HCT116 (cell line): ENCODE results near the gene HTR5A. TPM values are rescaled to one million over a fixed set of nuclear protein-coding genes. Genes with fewer than 3 reads are reported as not detected.

Experiments
- ATAC-seq: fragments of 200-7000 bp; cut with Tn5 transposase; 2 replicates; pipeline ENCODE4 v1.9.1; 2020; ENCODE audit warnings: mild to moderate bottlenecking, moderate library complexity
- BruUV-seq: library from RNA; stranded (reverse); fragments of 400-500 nt; replicated peaks from 2 replicates; lab custom pipeline; 2021; lab: Mats Ljungman, UMichigan
- CTCF ChIA-PET: fragments of 300-600 bp; sonication (Branson Sonifier 250); formaldehyde crosslinking; loops from one replicate; lab custom pipeline; 2021; ENCODE audit warnings: antibody characterized with exemption; lab: Charles Lee
- POLR2A ChIA-PET: fragments of 300-600, 350-600 bp; sonication (Branson Sonifier 250); formaldehyde crosslinking; loops from one replicate; lab custom pipeline; 2021; ENCODE audit warnings: antibody characterized with exemption; lab: Charles Lee
- RAD21 ChIA-PET, 2 experiments: fragments of 300-600 bp; sonication (Branson Sonifier 250); formaldehyde crosslinking; loops; one replicate each; lab custom pipeline; 2023; ENCODE audit warnings: low total read pairs in 2 of 2; ENCODE audit not compliant: uncharacterized antibody in 2 of 2, unreplicated experiment in 2 of 2, low non-redundant PET in 1 of 2; lab: Charles Lee
- DNase-seq: peaks from one replicate; pipeline ENCODE4 v3.0.0-alpha.2; 2010; ENCODE audit warnings: low read depth, low spot score
- H2AFZ ChIP-seq: fragments of 200-600 bp; shearing (Covaris generic), sonication (generic); 2 replicates; pipeline ENCODE4 v1.6.1; 2017; ENCODE audit warnings: low read depth, mixed run types, mixed read lengths, antibody characterized with exemption, low read length; ENCODE audit not compliant: poor library complexity, severe bottlenecking
- H3K27ac ChIP-seq: 2 replicates; pipeline ENCODE4 v1.5.1; 2012; ENCODE audit warnings: low read depth, low read length
- H3K27me3 ChIP-seq: fragments of 200-600 bp; sonication (generic); 2 replicates; pipeline ENCODE4 v1.6.1; 2016; ENCODE audit warnings: mixed run types, low read length, mixed read lengths; ENCODE audit not compliant: insufficient read depth
- H3K36me3 ChIP-seq, 2 experiments: fragments of 200-500 bp in 1 of 2; fragments of 200-600 bp in 1 of 2; sonication (Bioruptor generic) in 1 of 2; sonication (generic) in 1 of 2; 2 replicates each; pipeline versions ENCODE4 v1.5.1 to v1.6.1; 2014 to 2016; ENCODE audit warnings: low read length in 2 of 2, inconsistent platforms in 1 of 2, mixed read lengths in 1 of 2, mixed run types in 1 of 2; ENCODE audit not compliant: insufficient read depth in 2 of 2, control insufficient read depth in 1 of 2
- H3K4me1 ChIP-seq, 2 experiments: fragments of 200-600 bp in 1 of 2; sonication (generic) in 1 of 2; 2 replicates each; pipeline versions ENCODE4 v1.5.1 to v1.6.1; 2012 to 2017; ENCODE audit warnings: low read length in 2 of 2, inconsistent platforms in 1 of 2, mild to moderate bottlenecking in 1 of 2, mixed read lengths in 1 of 2, mixed run types in 1 of 2, moderate library complexity in 1 of 2; ENCODE audit not compliant: insufficient read depth in 2 of 2, control insufficient read depth in 1 of 2
- H3K4me2 ChIP-seq: fragments of 200-600 bp; sonication (generic); 2 replicates; pipeline ENCODE4 v1.6.1; 2017; ENCODE audit warnings: mixed run types, low read length, mixed read lengths
- H3K4me3 ChIP-seq, 2 experiments: fragments of 200-600 bp in 1 of 2; sonication (generic) in 1 of 2; replicated peaks in 1 of 2; 2 replicates each; pipeline ENCODE4 v1.5.1; 2011 to 2016; ENCODE audit warnings: low read length in 2 of 2, control low read depth in 1 of 2, low read depth in 1 of 2, mild to moderate bottlenecking in 1 of 2, mixed read lengths in 1 of 2, mixed run types in 1 of 2
- H3K79me2 ChIP-seq: fragments of 200-600 bp; sonication (generic); 2 replicates; pipeline ENCODE4 v1.6.1; 2017; ENCODE audit warnings: mild to moderate bottlenecking, mixed run types, low read length, moderate library complexity, mixed read lengths; ENCODE audit not compliant: insufficient read depth
- H3K9ac ChIP-seq: fragments of 200-600 bp; sonication (generic); 2 replicates; pipeline ENCODE4 v1.6.1; 2016; ENCODE audit warnings: low read length, mixed read lengths
- H3K9me2 ChIP-seq: fragments of 200-600 bp; sonication (generic), shearing (Covaris generic); 2 replicates; pipeline ENCODE4 v1.6.1; 2017; ENCODE audit warnings: mixed run types, mild to moderate bottlenecking, moderate library complexity; ENCODE audit not compliant: insufficient read depth
- H3K9me3 ChIP-seq, 2 experiments: fragments of 200-500 bp in 1 of 2; fragments of 200-600 bp in 1 of 2; sonication (Bioruptor generic) in 1 of 2; sonication (generic) in 1 of 2; 2 replicates each; pipeline ENCODE4 v1.6.1; 2014 to 2017; ENCODE audit warnings: low read length in 2 of 2, mixed read lengths in 2 of 2, inconsistent platforms in 1 of 2, low read depth in 1 of 2, mild to moderate bottlenecking in 1 of 2, mixed run types in 1 of 2, moderate library complexity in 1 of 2; ENCODE audit not compliant: control insufficient read depth in 1 of 2, insufficient read depth in 1 of 2
- H4K20me1 ChIP-seq: fragments of 200-600 bp; sonication (generic), shearing (Covaris generic); 2 replicates; pipeline ENCODE4 v1.6.1; 2017; ENCODE audit warnings: mixed run types, mild to moderate bottlenecking, moderate library complexity; ENCODE audit not compliant: insufficient read depth
- CBX3 ChIP-seq: IDR thresholded peaks from 2 replicates; pipeline ENCODE4 v1.6.1; 2012; ENCODE audit warnings: low read depth
- CEBPB ChIP-seq: IDR thresholded peaks from 2 replicates; pipeline ENCODE4 v1.6.1; 2012; ENCODE audit warnings: low read depth
- CTCF ChIP-seq, 3 experiments: fragments of 200-600 bp in 1 of 3; sonication (generic) in 1 of 3; IDR thresholded peaks in 2 of 3; conservative IDR thresholded peaks in 1 of 3; 2 replicates each; pipeline ENCODE4 v1.5.1; 2012 to 2017; ENCODE audit warnings: low read depth in 2 of 3, low read length in 2 of 3, antibody characterized with exemption in 1 of 3, borderline replicate concordance in 1 of 3, control low read depth in 1 of 3, mild to moderate bottlenecking in 1 of 3, mixed read lengths in 1 of 3, mixed run types in 1 of 3, moderate library complexity in 1 of 3; ENCODE audit not compliant: insufficient read depth in 1 of 3
- EGR1 ChIP-seq: IDR thresholded peaks from 2 replicates; pipeline ENCODE4 v1.6.1; 2012; ENCODE audit warnings: low read depth
- EZH2 ChIP-seq: fragments of 200-600 bp; sonication (generic); IDR thresholded peaks from 2 replicates; pipeline ENCODE4 v1.6.1; 2017; ENCODE audit warnings: antibody characterized with exemption, mixed run types
- EZH2phosphoT487 ChIP-seq: fragments of 200-600 bp; IDR thresholded peaks from 2 replicates; pipeline ENCODE4 v1.6.1; 2018; ENCODE audit warnings: antibody characterized with exemption, borderline replicate concordance
- FOSL1 ChIP-seq: IDR thresholded peaks from 2 replicates; pipeline ENCODE4 v1.6.1; 2012; ENCODE audit warnings: low read depth
- JUND ChIP-seq: IDR thresholded peaks from 2 replicates; pipeline ENCODE4 v1.6.1; 2012
- MAX ChIP-seq: IDR thresholded peaks from 2 replicates; pipeline ENCODE4 v1.6.1; 2012
- POLR2A ChIP-seq: IDR thresholded peaks from 2 replicates; pipeline ENCODE4 v1.7.0; 2011; ENCODE audit warnings: borderline replicate concordance; ENCODE audit not compliant: insufficient read depth, insufficient read length; ENCODE audit errors: extremely low read depth
- RAD21 ChIP-seq: IDR thresholded peaks from 2 replicates; pipeline ENCODE4 v1.6.1; 2012; ENCODE audit warnings: low read depth, mild to moderate bottlenecking
- SIN3A ChIP-seq: IDR thresholded peaks from 2 replicates; pipeline ENCODE4 v1.6.1; 2012; ENCODE audit warnings: low read depth
- SP1 ChIP-seq: IDR thresholded peaks from 2 replicates; pipeline ENCODE4 v1.6.1; 2012; ENCODE audit warnings: low read depth
- TCF7L2 ChIP-seq: IDR thresholded peaks from 2 replicates; pipeline ENCODE4 v1.7.0; 2011; ENCODE audit warnings: borderline replicate concordance, inconsistent platforms; ENCODE audit not compliant: insufficient read depth, insufficient read length; ENCODE audit errors: extremely low read depth
- YY1 ChIP-seq: IDR thresholded peaks from 2 replicates; pipeline ENCODE4 v1.6.1; 2011; ENCODE audit warnings: low read length, low read depth, moderate library complexity, mild to moderate bottlenecking; ENCODE audit not compliant: insufficient replicate concordance; ENCODE audit errors: extremely low read depth
- ZBTB33 ChIP-seq: IDR thresholded peaks from 2 replicates; pipeline ENCODE4 v1.6.1; 2011; ENCODE audit warnings: mild to moderate bottlenecking, low read length, moderate library complexity; ENCODE audit not compliant: insufficient replicate concordance; ENCODE audit errors: extremely low read depth
- ZFX ChIP-seq: fragments of 450-650 bp; IDR thresholded peaks from 2 replicates; pipeline ENCODE4 v1.6.1; 2017
- intact Hi-C: fragments of 100-400 bp; cut with micrococcal nuclease; formaldehyde crosslinking; loops from 2 replicates; pipeline ENCODE4 v1.10.0; 2022
- total RNA-seq: library from RNA; stranded (reverse); gene quantifications from one replicate; pipeline ENCODE4 v1.2.1, GENCODE V29; 2021; ENCODE audit not compliant: unreplicated experiment
- TF ChIP-seq, protein P1 (sequence below): IDR thresholded peaks from 2 replicates; pipeline ENCODE4 v1.6.1; 2012

Gene HTR5A
- total RNA-seq, 1 experiment from 2014 or later, result not detected

DNA sequence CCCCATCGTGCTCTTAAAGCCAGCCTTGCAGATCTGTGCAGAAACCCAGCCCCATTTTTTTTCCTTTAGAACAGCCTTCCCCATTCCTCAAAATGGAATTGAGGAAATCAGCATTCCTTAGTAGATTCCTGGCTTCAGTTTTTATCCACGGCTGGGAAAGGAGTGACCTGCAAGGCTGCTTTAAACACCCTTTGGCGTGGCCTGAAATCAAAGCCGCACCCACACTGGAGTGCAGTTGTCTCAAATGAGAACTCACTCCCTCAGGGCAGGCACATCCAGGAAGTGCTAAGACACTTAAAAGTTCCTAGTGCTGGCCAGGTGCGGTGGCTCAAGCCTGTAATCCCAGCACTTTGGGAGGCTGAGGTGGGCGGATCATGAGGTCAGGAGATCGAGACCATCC, 34.8 kb downstream of the HTR5A start:
- no peak overlapping the region for H2AFZ ChIP-seq
- ChIA-PET POLR2A (no interaction called here), RAD21 (no interaction called here), CTCF (no interaction called here)
- H3K9me2 ChIP-seq, result no peaks in the 10 kb centered on the region
- H3K36me3 ChIP-seq, result no peaks in the 10 kb centered on the region
- H3K9me3 ChIP-seq, result no peaks in the 10 kb centered on the region
- H3K9ac ChIP-seq, result no peak overlapping the region
- no peak overlapping the region for H3K27ac ChIP-seq
- intact Hi-C loops, result no loop called here
- no peaks in the 10 kb centered on the region for H4K20me1 ChIP-seq
- BruUV-seq, result no TSS peak
- ATAC-seq (no peak), DNase-seq (no peak)
- H3K4me2 ChIP-seq, result no peak overlapping the region
- peaks cover 35% of the 10 kb centered on the region for H3K27me3 ChIP-seq
- no peak overlapping the region for H3K4me3 ChIP-seq
- H3K4me1 ChIP-seq, result no peaks in the 10 kb centered on the region
- no peaks in the 10 kb centered on the region for H3K79me2 ChIP-seq
- TF ChIP-seq EGR1 (no peak), FOSL1 (no peak), RAD21 (no peak), EZH2phosphoT487 (no peak), YY1 (no peak), CEBPB (no peak)
- TF ChIP-seq, protein P1, sequence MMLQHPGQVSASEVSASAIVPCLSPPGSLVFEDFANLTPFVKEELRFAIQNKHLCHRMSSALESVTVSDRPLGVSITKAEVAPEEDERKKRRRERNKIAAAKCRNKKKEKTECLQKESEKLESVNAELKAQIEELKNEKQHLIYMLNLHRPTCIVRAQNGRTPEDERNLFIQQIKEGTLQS, result no peak

DNA sequence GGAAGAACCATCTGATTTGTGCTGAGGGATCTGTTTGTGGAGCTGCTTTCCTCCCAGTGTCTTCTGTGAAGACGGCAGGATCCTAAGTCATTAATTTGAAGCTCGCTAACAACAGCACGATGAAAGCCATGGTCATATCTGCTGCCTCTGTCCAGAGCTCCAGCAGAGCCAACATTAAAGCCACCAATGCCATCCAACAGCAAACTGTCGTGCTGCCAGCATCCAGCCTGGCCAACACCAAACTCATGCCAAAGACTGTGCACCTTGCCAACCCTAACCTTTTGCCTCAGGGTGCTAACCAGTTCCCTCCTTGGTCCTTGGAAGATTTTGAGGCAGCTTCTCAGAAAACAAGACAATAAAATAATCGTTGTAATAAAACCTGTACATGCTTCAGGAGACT, 36.2 kb downstream of the HTR5A start:
- Histone ChIP-seq H3K79me2 (no peaks in the 10 kb centered on the region), H3K9me3 (no peaks in the 10 kb centered on the region), H3K4me3 (no peak overlapping the region), H4K20me1 (no peaks in the 10 kb centered on the region), H3K36me3 (no peaks in the 10 kb centered on the region), H3K4me1 (no peaks in the 10 kb centered on the region), H3K27me3 (peaks cover 38% of the 10 kb centered on the region), H3K27ac (no peak overlapping the region), H3K9ac (no peak overlapping the region), H3K9me2 (no peaks in the 10 kb centered on the region), H2AFZ (no peak overlapping the region), H3K4me2 (no peak overlapping the region)
- CTCF ChIA-PET, result no interaction called here
- intact Hi-C loops, result no loop called here
- no peak for ATAC-seq
- POLR2A ChIA-PET, result no interaction called here
- RAD21 ChIA-PET, result no interaction called here
- no TSS peak for BruUV-seq
- DNase-seq, result no peak
- TF ChIP-seq SP1 (no peak), SIN3A (no peak), JUND (no peak), CEBPB (no peak), FOSL1 (no peak), MAX (no peak), ZBTB33 (no peak), EZH2 (no peak), RAD21 (no peak), YY1 (no peak), CTCF (IDR thresholded peaks at IDR 0.05 in 2 of 3, conservative IDR thresholded peaks at IDR 0.05 in 1 of 3; ENCODE audit: borderline replicate concordance in 1 of 3, insufficient read depth in 1 of 3, low read depth in 2 of 3, low read length in 2 of 3) (no peak), TCF7L2 (no peak), POLR2A (no peak), CBX3 (no peak), ZFX (no peak)
- TF ChIP-seq, protein P1, result no peak
